NT2/D1 (cell line): ENCODE measurements around the gene CASP2.

Experiments used
- SUZ12 ChIP-seq: IDR thresholded peaks from 2 replicates; pipeline ENCODE4 v1.6.1; 2011; ENCODE audit not compliant: insufficient read length, insufficient read depth; ENCODE audit errors: extremely low read depth
- YY1 ChIP-seq: IDR thresholded peaks from 2 replicates; pipeline ENCODE4 v1.6.1; 2011; ENCODE audit not compliant: insufficient read length, insufficient read depth
- ZNF274 ChIP-seq: IDR thresholded peaks from 2 replicates; pipeline ENCODE4 v1.6.1; 2011; ENCODE audit warnings: mild to moderate bottlenecking, low read depth, low read length

DNA sequence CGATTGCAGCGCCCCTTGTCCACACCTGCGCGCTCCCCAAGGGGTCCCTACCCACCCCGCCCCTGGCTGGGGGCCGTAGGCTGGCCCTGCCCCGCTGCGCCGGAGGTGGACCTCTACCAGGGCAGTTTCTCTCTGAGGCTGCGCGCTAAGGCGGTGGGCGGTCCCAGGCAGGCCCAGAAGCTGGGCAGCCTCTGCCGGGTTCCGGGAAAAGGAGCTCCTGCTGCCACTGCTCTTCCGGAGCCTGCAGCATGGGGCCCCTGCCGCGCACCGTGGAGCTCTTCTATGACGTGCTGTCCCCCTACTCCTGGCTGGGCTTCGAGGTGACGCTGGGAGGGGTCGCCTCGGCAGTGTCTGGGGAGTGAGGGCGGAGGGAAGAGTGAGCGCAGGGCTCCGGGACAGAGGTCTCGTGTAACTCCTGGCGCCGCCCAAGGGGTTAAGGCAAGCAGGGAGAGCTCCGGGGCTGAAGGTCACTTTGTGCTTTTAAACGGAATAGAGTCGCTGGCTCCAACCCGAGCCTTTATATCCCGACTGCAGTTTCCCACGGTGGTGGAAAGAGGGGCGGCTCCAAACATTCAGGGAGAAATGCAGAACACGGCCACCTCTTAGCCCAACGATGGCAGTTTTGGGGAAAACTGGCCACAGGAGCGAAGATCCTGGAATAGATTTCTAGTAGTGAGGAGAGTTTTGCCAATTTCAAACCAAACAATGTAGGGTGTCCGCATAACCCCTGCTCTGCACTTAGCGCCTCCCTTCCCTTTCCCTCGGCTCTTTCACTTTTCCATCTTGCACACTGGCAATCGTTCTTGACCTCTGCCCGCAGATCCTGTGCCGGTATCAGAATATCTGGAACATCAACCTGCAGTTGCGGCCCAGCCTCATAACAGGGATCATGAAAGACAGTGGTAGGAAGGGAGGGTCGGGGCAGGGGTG, 24.6 kb upstream of the CASP2 start, which contains the start of gene GSTK1:
- TF ChIP-seq YY1 (no peak), ZNF274 (no peak), SUZ12 (no peak)
